Measurements from ENCODE around the gene MSS51.

The MSS51 gene

GRCh38 chr10:73433538-73433867 lies at the start of gene MSS51:
Gene MSS51, minus strand, starts transcription at chr10:73433561. Its CDS starts 5,277 bp downstream, at chr10:73428284.
- no peak within 1 kb of the TSS for H3K27ac ChIP-seq
- H3K27me3 ChIP-seq (replicated peaks): no peaks in the 10 kb centered on the region
- no peak for TF ChIP-seq CTCF (IDR thresholded peaks at IDR 0.05; ENCODE audit: low read depth, low read length, missing control alignments)
- in situ Hi-C loops (cut with HindIII; ENCODE audit: low pct_ligation_motif_present, low sequenced_read_pairs): no loop called here
- H3K4me3 ChIP-seq (ENCODE audit: low read depth, low read length): no peak within 1 kb of the TSS
- no peak for DNase-seq
- H3K36me3 ChIP-seq (replicated peaks): peaks cover 11% of the 10 kb centered on the region

DNA sequence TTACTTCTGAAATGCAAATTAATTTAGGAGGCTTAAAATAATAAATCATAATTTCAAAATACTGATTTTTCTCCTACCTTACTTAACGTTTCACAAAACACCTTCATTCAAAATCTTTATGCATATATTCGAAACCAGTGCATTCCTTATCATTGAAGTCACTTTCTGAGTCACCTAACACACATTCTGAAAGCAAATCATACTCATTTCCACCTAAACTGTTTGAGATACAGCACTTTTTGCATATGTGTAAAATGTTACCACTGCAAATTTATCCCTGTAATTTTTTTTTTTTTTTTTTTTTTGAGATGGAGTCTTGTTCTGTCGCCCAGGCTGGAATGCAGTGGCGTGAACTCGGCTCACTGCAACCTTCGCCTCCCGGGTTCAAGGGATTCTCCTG lies 46.8 kb upstream of the MSS51 start:
- no peak for TF ChIP-seq CTCF (IDR thresholded peaks at IDR 0.05; ENCODE audit: low read depth, low read length, missing control alignments)
- Histone ChIP-seq H3K4me3 (ENCODE audit: low read depth, low read length) (no peak overlapping the region), H3K27ac (no peak overlapping the region), H3K36me3 (replicated peaks) (peaks cover 4% of the 10 kb centered on the region), H3K27me3 (replicated peaks) (no peaks in the 10 kb centered on the region)
- in situ Hi-C loops (cut with HindIII; ENCODE audit: low pct_ligation_motif_present, low sequenced_read_pairs): no loop called here
- no peak for DNase-seq

- H3K27me3 ChIP-seq (replicated peaks): no peaks in the 10 kb centered on the region
- H3K4me3 ChIP-seq (ENCODE audit: low read depth, low read length): no peak overlapping the region
- H3K36me3 ChIP-seq (replicated peaks): peaks cover 13% of the 10 kb centered on the region
- no peak for TF ChIP-seq CTCF (IDR thresholded peaks at IDR 0.05; ENCODE audit: low read depth, low read length, missing control alignments)
- DNase-seq: no peak
- no peak overlapping the region for H3K27ac ChIP-seq
- in situ Hi-C loops (cut with HindIII; ENCODE audit: low pct_ligation_motif_present, low sequenced_read_pairs): no loop called here
These were observed 45.3 kb upstream of the MSS51 start for GRCh38 chr10:73478636-73479035.

DNA sequence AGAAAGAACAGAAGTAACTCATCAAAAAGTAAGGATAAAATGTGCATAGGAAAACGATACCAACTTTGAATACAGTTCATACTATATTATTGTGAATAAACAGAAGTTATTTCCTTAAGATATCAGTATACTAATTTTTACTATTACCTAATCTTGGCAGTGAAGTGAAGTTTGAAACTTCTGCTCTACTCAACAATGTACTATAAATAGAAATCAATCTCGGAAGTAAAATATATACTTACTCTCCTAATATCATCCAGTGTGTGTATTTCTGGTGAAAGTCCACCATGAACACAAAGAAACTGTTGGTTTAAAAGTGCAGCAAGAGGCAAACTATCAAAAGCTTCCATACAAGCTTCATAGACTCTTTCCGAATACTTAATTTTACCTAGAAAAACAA lies 37.9 kb upstream of the MSS51 start:
- peaks cover 34% of the 10 kb centered on the region for H3K36me3 ChIP-seq (replicated peaks)
- in situ Hi-C loops (cut with HindIII; ENCODE audit: low pct_ligation_motif_present, low sequenced_read_pairs): no loop called here
- no peak overlapping the region for H3K4me3 ChIP-seq (ENCODE audit: low read depth, low read length)
- H3K27ac ChIP-seq: no peak overlapping the region
- no peaks in the 10 kb centered on the region for H3K27me3 ChIP-seq (replicated peaks)
- DNase-seq: no peak
- TF ChIP-seq CTCF (IDR thresholded peaks at IDR 0.05; ENCODE audit: low read depth, low read length, missing control alignments): no peak

- DNase-seq: no peak
- TF ChIP-seq CTCF (IDR thresholded peaks at IDR 0.05; ENCODE audit: low read depth, low read length, missing control alignments): no peak
- no peak overlapping the region for H3K27ac ChIP-seq
- H3K36me3 ChIP-seq (replicated peaks): peaks cover 34% of the 10 kb centered on the region
- in situ Hi-C loops (cut with HindIII; ENCODE audit: low pct_ligation_motif_present, low sequenced_read_pairs): no loop called here
- no peak overlapping the region for H3K4me3 ChIP-seq (ENCODE audit: low read depth, low read length)
- no peaks in the 10 kb centered on the region for H3K27me3 ChIP-seq (replicated peaks)
These were observed 36.2 kb upstream of the MSS51 start for GRCh38 chr10:73469579-73469978.

- Histone ChIP-seq H3K36me3 (replicated peaks) (peaks cover 34% of the 10 kb centered on the region), H3K4me3 (ENCODE audit: low read depth, low read length) (no peak overlapping the region), H3K27ac (no peak overlapping the region), H3K27me3 (replicated peaks) (no peaks in the 10 kb centered on the region)
- in situ Hi-C loops (cut with HindIII; ENCODE audit: low pct_ligation_motif_present, low sequenced_read_pairs): no loop called here
- DNase-seq: no peak
- no peak for TF ChIP-seq CTCF (IDR thresholded peaks at IDR 0.05; ENCODE audit: low read depth, low read length, missing control alignments)
These were observed 33.8 kb upstream of the MSS51 start for GRCh38 chr10:73467206-73467605.

All from brain microvascular endothelial cell (primary cell).